ENCODE measurements around the gene ADGRG1. TPM values are rescaled to one million over a fixed set of nuclear protein-coding genes. Genes with fewer than 3 reads are reported as not detected.

The ADGRG1 gene
- total RNA-seq, 1 donor from 2014 or later: 19.7 TPM

- no peak for DNase-seq (ENCODE audit: low spot score, unreplicated experiment)
- H3K9me3 Mint-ChIP-seq (ENCODE audit: low read depth): no peaks in the 10 kb centered on the region
- H3K4me1 Mint-ChIP-seq (ENCODE audit: low read depth): peaks cover 19% of the 10 kb centered on the region
- TF ChIP-seq CTCF (IDR thresholded peaks at IDR 0.05; ENCODE audit: unreplicated experiment): no peak
- peak overlapping the region; percentile 43 for H3K27ac Mint-ChIP-seq
- H3K36me3 Mint-ChIP-seq (ENCODE audit: insufficient read depth): no peaks in the 10 kb centered on the region
- no peak overlapping the region for H3K4me3 Mint-ChIP-seq (ENCODE audit: low read depth)
- H3K27me3 Mint-ChIP-seq: no peaks in the 10 kb centered on the region
These were observed 13.9 kb upstream of the ADGRG1 start for GRCh38 chr16:57614536-57614935.

GRCh38 chr16:57614944-57615343 lies 13.5 kb upstream of the ADGRG1 start:
- H3K9me3 Mint-ChIP-seq (ENCODE audit: low read depth): no peaks in the 10 kb centered on the region
- no peak overlapping the region for H3K4me3 Mint-ChIP-seq (ENCODE audit: low read depth)
- H3K4me1 Mint-ChIP-seq (ENCODE audit: low read depth): peaks cover 22% of the 10 kb centered on the region
- H3K27me3 Mint-ChIP-seq: no peaks in the 10 kb centered on the region
- peak overlapping the region; percentile 43 for H3K27ac Mint-ChIP-seq
- no peak for TF ChIP-seq CTCF (IDR thresholded peaks at IDR 0.05; ENCODE audit: unreplicated experiment)
- H3K36me3 Mint-ChIP-seq (ENCODE audit: insufficient read depth): no peaks in the 10 kb centered on the region
- no peak for DNase-seq (ENCODE audit: low spot score, unreplicated experiment)

GRCh38 chr16:57615813-57616212 lies 12.6 kb upstream of the ADGRG1 start:
- no peak overlapping the region for H3K4me3 Mint-ChIP-seq (ENCODE audit: low read depth)
- no peak overlapping the region for H3K27ac Mint-ChIP-seq
- H3K4me1 Mint-ChIP-seq (ENCODE audit: low read depth): peaks cover 25% of the 10 kb centered on the region
- DNase-seq (ENCODE audit: low spot score, unreplicated experiment): no peak
- no peaks in the 10 kb centered on the region for H3K9me3 Mint-ChIP-seq (ENCODE audit: low read depth)
- TF ChIP-seq CTCF (IDR thresholded peaks at IDR 0.05; ENCODE audit: unreplicated experiment): no peak
- H3K36me3 Mint-ChIP-seq (ENCODE audit: insufficient read depth): no peaks in the 10 kb centered on the region
- no peaks in the 10 kb centered on the region for H3K27me3 Mint-ChIP-seq

GRCh38 chr16:57616241-57616640 lies 12.2 kb upstream of the ADGRG1 start:
- Mint-ChIP-seq H3K36me3 (ENCODE audit: insufficient read depth) (no peaks in the 10 kb centered on the region), H3K27ac (no peak overlapping the region), H3K4me3 (ENCODE audit: low read depth) (no peak overlapping the region), H3K27me3 (no peaks in the 10 kb centered on the region), H3K4me1 (ENCODE audit: low read depth) (peaks cover 25% of the 10 kb centered on the region), H3K9me3 (ENCODE audit: low read depth) (no peaks in the 10 kb centered on the region)
- no peak for TF ChIP-seq CTCF (IDR thresholded peaks at IDR 0.05; ENCODE audit: unreplicated experiment)
- DNase-seq (ENCODE audit: low spot score, unreplicated experiment): no peak

GRCh38 chr16:57616876-57617275 lies 11.6 kb upstream of the ADGRG1 start:
- H3K4me3 Mint-ChIP-seq (ENCODE audit: low read depth): no peak overlapping the region
- no peaks in the 10 kb centered on the region for H3K27me3 Mint-ChIP-seq
- H3K4me1 Mint-ChIP-seq (ENCODE audit: low read depth): peaks cover 23% of the 10 kb centered on the region
- no peak overlapping the region for H3K27ac Mint-ChIP-seq
- no peaks in the 10 kb centered on the region for H3K36me3 Mint-ChIP-seq (ENCODE audit: insufficient read depth)
- H3K9me3 Mint-ChIP-seq (ENCODE audit: low read depth): no peaks in the 10 kb centered on the region
- DNase-seq (ENCODE audit: low spot score, unreplicated experiment): no peak
- no peak for TF ChIP-seq CTCF (IDR thresholded peaks at IDR 0.05; ENCODE audit: unreplicated experiment)

Data from progenitor cell of endocrine pancreas (in vitro differentiated cells).